ENCODE data around the gene CMSS1.

The CMSS1 gene

GRCh38 chr3:100032243-100032642, 214.6 kb downstream of the CMSS1 start:
- Histone ChIP-seq H3K9ac (ENCODE audit: insufficient read length, low read depth) (no peak overlapping the region), H3K27me3 (ENCODE audit: insufficient read depth, insufficient read length) (no peaks in the 10 kb centered on the region), H3K36me3 (ENCODE audit: insufficient read depth, insufficient read length, low read length) (no peaks in the 10 kb centered on the region), H3K4me1 (ENCODE audit: insufficient read depth, insufficient read length) (no peaks in the 10 kb centered on the region), H3K9me3 (ENCODE audit: insufficient read depth, low read length) (no peaks in the 10 kb centered on the region), H3K4me3 (ENCODE audit: insufficient read length, low read depth) (no peak overlapping the region)
- TF ChIP-seq YY1 (IDR thresholded peaks at IDR 0.05; ENCODE audit: insufficient read depth, insufficient read length) (no peak), ZNF274 (IDR thresholded peaks at IDR 0.05; ENCODE audit: low read depth, low read length) (no peak), SUZ12 (IDR thresholded peaks at IDR 0.05; ENCODE audit: extremely low read depth, insufficient read depth, insufficient read length) (no peak)
- DNase-seq (ENCODE audit: low read depth, low spot score) = no peak

- TF ChIP-seq ZNF274 (IDR thresholded peaks at IDR 0.05; ENCODE audit: low read depth, low read length) (no peak), YY1 (IDR thresholded peaks at IDR 0.05; ENCODE audit: insufficient read depth, insufficient read length) (no peak), SUZ12 (IDR thresholded peaks at IDR 0.05; ENCODE audit: extremely low read depth, insufficient read depth, insufficient read length) (no peak)
- Histone ChIP-seq H3K27me3 (ENCODE audit: insufficient read depth, insufficient read length) (no peaks in the 10 kb centered on the region), H3K4me3 (ENCODE audit: insufficient read length, low read depth) (no peak overlapping the region), H3K9ac (ENCODE audit: insufficient read length, low read depth) (no peak overlapping the region), H3K36me3 (ENCODE audit: insufficient read depth, insufficient read length, low read length) (no peaks in the 10 kb centered on the region), H3K4me1 (ENCODE audit: insufficient read depth, insufficient read length) (no peaks in the 10 kb centered on the region), H3K9me3 (ENCODE audit: insufficient read depth, low read length) (no peaks in the 10 kb centered on the region)
- no peak for DNase-seq (ENCODE audit: low read depth, low spot score)
These were observed 215.5 kb downstream of the CMSS1 start for GRCh38 chr3:100033184-100033583.

- DNase-seq (ENCODE audit: low read depth, low spot score) = no peak
- Histone ChIP-seq H3K4me3 (ENCODE audit: insufficient read length, low read depth) (no peak overlapping the region), H3K27me3 (ENCODE audit: insufficient read depth, insufficient read length) (no peaks in the 10 kb centered on the region)
These were observed 216.3 kb downstream of the CMSS1 start for GRCh38 chr3:100033903-100034471.

DNA sequence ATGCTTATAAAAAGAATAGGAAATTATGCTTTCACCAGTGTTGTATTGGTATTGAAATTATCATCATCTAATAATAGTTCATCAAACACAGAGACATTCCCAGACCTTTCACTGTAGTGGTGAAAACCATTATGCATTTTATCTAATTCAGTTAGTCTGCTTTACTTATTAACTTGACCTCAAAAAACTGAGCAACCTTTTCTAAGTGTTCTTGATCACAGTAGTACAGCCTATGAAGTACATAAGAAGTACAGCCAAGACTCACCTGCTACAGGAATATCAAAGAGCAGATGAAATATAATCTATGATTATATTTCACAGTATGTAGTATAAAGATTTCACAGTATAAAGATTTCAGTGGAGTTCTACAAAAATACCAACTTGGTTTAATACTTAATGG, 221.4 kb downstream of the CMSS1 start:
- H3K27me3 ChIP-seq (ENCODE audit: insufficient read depth, insufficient read length) = no peaks in the 10 kb centered on the region

More at GRCh38 chr3:100033903-100034471, 216.3 kb downstream of the CMSS1 start:
- H3K9me3 ChIP-seq (ENCODE audit: insufficient read depth, low read length) = no peaks in the 10 kb centered on the region
- H3K9ac ChIP-seq (ENCODE audit: insufficient read length, low read depth) = no peak overlapping the region
- TF ChIP-seq YY1 (IDR thresholded peaks at IDR 0.05; ENCODE audit: insufficient read depth, insufficient read length) (no peak), SUZ12 (IDR thresholded peaks at IDR 0.05; ENCODE audit: extremely low read depth, insufficient read depth, insufficient read length) (no peak), ZNF274 (IDR thresholded peaks at IDR 0.05; ENCODE audit: low read depth, low read length) (no peak)
- no peaks in the 10 kb centered on the region for H3K4me1 ChIP-seq (ENCODE audit: insufficient read depth, insufficient read length)
- H3K36me3 ChIP-seq (ENCODE audit: insufficient read depth, insufficient read length, low read length) = no peaks in the 10 kb centered on the region

DNA sequence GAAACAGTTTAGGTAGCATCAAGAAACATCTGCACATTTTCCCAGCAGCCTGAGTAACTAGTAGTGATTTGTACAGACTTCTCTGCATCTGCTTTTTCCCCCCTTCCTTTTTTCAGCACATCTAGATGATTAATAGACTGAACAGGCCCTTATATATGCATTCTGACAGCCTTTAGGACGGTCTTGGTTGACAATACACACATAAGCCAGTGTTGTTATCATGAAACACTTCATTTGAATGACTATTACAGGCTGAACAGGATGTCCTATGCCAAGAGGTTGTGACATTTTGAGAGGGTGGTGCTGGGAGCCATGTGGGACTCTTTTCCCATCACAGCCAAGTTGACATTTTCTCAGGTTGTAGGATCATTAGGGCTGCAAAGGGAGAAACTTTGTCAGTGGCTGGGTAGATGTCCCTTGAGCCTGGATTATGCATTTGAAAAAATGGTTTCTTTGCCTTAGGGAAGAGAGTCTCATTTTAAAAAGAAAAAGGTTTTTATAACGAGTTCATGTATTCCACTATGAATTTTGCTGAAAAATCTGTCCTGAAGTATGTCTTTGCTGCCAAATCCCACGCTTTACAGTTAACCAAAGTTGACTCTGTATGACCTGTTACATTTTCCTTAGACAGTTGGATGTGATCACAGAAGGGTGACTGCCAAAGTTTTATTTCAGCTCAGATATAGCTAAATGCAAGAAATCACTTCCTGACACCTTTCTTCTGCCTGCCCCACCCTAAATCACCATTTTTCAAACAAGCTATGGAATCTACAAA, 223.0 kb downstream of the CMSS1 start:
- Histone ChIP-seq H3K4me3 (ENCODE audit: insufficient read length, low read depth) (no peak overlapping the region), H3K36me3 (ENCODE audit: insufficient read depth, insufficient read length, low read length) (no peaks in the 10 kb centered on the region), H3K9me3 (ENCODE audit: insufficient read depth, low read length) (no peaks in the 10 kb centered on the region), H3K4me1 (ENCODE audit: insufficient read depth, insufficient read length) (peaks cover under 1% of the 10 kb centered on the region), H3K9ac (ENCODE audit: insufficient read length, low read depth) (no peak overlapping the region), H3K27me3 (ENCODE audit: insufficient read depth, insufficient read length) (no peaks in the 10 kb centered on the region)
- no peak for DNase-seq (ENCODE audit: low read depth, low spot score)
- no peak for TF ChIP-seq ZNF274 (IDR thresholded peaks at IDR 0.05; ENCODE audit: low read depth, low read length)
- no peak for TF ChIP-seq SUZ12 (IDR thresholded peaks at IDR 0.05; ENCODE audit: extremely low read depth, insufficient read depth, insufficient read length)
- no peak for TF ChIP-seq YY1 (IDR thresholded peaks at IDR 0.05; ENCODE audit: insufficient read depth, insufficient read length)

More for the DNA sequence above, 221.4 kb downstream of the CMSS1 start:
- TF ChIP-seq YY1 (IDR thresholded peaks at IDR 0.05; ENCODE audit: insufficient read depth, insufficient read length) (no peak), ZNF274 (IDR thresholded peaks at IDR 0.05; ENCODE audit: low read depth, low read length) (no peak), SUZ12 (IDR thresholded peaks at IDR 0.05; ENCODE audit: extremely low read depth, insufficient read depth, insufficient read length) (no peak)
- Histone ChIP-seq H3K36me3 (ENCODE audit: insufficient read depth, insufficient read length, low read length) (no peaks in the 10 kb centered on the region), H3K9ac (ENCODE audit: insufficient read length, low read depth) (no peak overlapping the region), H3K4me1 (ENCODE audit: insufficient read depth, insufficient read length) (no peaks in the 10 kb centered on the region), H3K9me3 (ENCODE audit: insufficient read depth, low read length) (no peaks in the 10 kb centered on the region), H3K4me3 (ENCODE audit: insufficient read length, low read depth) (no peak overlapping the region)
- DNase-seq (ENCODE audit: low read depth, low spot score) = no peak

DNA sequence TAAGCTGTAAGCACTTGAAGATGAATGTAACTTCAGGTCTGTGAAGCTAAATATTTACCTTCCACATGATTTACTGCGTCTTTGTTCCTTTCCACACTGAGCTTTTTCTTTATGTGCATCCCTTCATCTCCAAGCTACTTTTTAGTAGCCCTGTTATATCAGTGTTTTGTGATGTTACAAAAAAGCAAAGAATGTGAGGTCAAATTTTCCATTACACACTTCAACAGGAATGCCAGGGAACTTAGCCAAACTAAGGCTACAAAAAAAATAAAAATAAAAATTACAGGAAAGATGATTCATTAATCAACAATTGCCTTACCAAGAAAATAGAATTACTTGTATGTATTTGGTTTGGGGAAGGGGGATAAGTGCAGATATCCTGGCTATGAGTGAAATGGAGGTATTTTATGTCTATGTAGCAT, 223.7 kb downstream of the CMSS1 start:
- H3K27me3 ChIP-seq (ENCODE audit: insufficient read depth, insufficient read length) = no peaks in the 10 kb centered on the region
- H3K9me3 ChIP-seq (ENCODE audit: insufficient read depth, low read length) = no peaks in the 10 kb centered on the region
- no peak overlapping the region for H3K4me3 ChIP-seq (ENCODE audit: insufficient read length, low read depth)
- DNase-seq (ENCODE audit: low read depth, low spot score) = no peak
- H3K36me3 ChIP-seq (ENCODE audit: insufficient read depth, insufficient read length, low read length) = no peaks in the 10 kb centered on the region
- H3K9ac ChIP-seq (ENCODE audit: insufficient read length, low read depth) = no peak overlapping the region
- peaks cover 4% of the 10 kb centered on the region for H3K4me1 ChIP-seq (ENCODE audit: insufficient read depth, insufficient read length)
- TF ChIP-seq SUZ12 (IDR thresholded peaks at IDR 0.05; ENCODE audit: extremely low read depth, insufficient read depth, insufficient read length) = no peak
- TF ChIP-seq ZNF274 (IDR thresholded peaks at IDR 0.05; ENCODE audit: low read depth, low read length) = no peak
- no peak for TF ChIP-seq YY1 (IDR thresholded peaks at IDR 0.05; ENCODE audit: insufficient read depth, insufficient read length)

DNA sequence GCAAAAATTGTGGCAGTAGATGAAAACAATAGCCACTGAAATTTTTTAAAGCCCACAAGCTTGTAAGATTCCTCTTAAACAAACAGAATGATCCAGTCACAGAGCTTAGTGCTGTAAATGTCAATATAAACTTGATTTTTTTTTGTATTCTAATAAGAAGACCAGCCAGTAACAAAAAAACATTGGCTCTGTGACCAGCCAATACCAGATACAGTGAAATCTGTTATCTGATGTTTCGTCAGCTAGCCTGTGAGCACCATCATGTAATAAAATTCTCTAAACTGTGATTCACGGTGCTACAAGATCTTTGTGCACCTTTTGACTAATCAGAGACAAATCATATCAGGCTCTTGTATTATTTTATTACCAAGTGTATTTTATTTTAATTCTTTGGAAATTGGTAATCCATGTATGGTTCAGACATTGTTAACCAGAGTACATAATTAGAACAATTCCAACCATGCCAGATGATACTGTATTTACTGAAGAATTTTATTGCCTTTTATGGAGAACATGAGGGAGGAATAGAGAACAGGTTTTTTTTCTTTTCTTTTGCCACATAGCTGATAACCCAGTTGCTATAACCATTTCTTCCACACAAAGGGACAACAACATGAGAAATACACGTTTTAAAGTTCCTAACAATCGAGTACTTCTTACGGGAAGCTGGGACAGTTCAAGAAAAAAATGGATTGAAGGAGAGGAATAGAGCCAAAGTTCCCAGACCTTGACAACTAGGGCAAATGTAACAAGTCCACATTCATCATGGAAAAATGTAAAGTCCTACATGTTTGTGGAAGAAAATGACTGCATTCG, 224.7 kb downstream of the CMSS1 start:
- no peak for DNase-seq (ENCODE audit: low read depth, low spot score)
- no peak overlapping the region for H3K4me3 ChIP-seq (ENCODE audit: insufficient read length, low read depth)
- H3K27me3 ChIP-seq (ENCODE audit: insufficient read depth, insufficient read length) = no peaks in the 10 kb centered on the region
- H3K36me3 ChIP-seq (ENCODE audit: insufficient read depth, insufficient read length, low read length) = no peaks in the 10 kb centered on the region
- H3K9ac ChIP-seq (ENCODE audit: insufficient read length, low read depth) = no peak overlapping the region
- TF ChIP-seq YY1 (IDR thresholded peaks at IDR 0.05; ENCODE audit: insufficient read depth, insufficient read length) = no peak
- no peak for TF ChIP-seq ZNF274 (IDR thresholded peaks at IDR 0.05; ENCODE audit: low read depth, low read length)
- no peak for TF ChIP-seq SUZ12 (IDR thresholded peaks at IDR 0.05; ENCODE audit: extremely low read depth, insufficient read depth, insufficient read length)
- no peaks in the 10 kb centered on the region for H3K9me3 ChIP-seq (ENCODE audit: insufficient read depth, low read length)
- H3K4me1 ChIP-seq (ENCODE audit: insufficient read depth, insufficient read length) = peaks cover 4% of the 10 kb centered on the region
